Measurements from ENCODE around the gene PCDHGB2.
"Not testable (repeated sequence)": the region's sequence is repeated elsewhere in the genome, so short reads cannot be mapped to it uniquely, and the experiment has no call there.

- TF ChIP-seq CTCF, POLR2A, EP300 (IDR thresholded peaks at IDR 0.05): not testable (repeated sequence)
Measured at GRCh38 chr5:141375444-141376155, 15.8 kb downstream of the PCDHGB2 start.

Data from tibial nerve (tissue), 4 donors.